GM12878 (cell line): ENCODE measurements around the gene SPDL1. TPM values are rescaled to one million over a fixed set of nuclear protein-coding genes. Genes with fewer than 3 reads are reported as not detected.

Source experiments
- CEBPB ChIP-seq, 2 experiments: fragments of 150-350 bp in 1 of 2; IDR thresholded peaks; 2 replicates each; pipeline ENCODE4 v1.6.1; 2012 to 2014; ENCODE audit warnings: low read depth in 2 of 2, low read length in 2 of 2, borderline replicate concordance in 1 of 2, inconsistent platforms in 1 of 2
- CREM ChIP-seq: IDR thresholded peaks from 2 replicates; pipeline ENCODE4 v1.6.1; 2014; ENCODE audit warnings: antibody characterized with exemption, low read depth
- DPF2 ChIP-seq: fragments of 450-650 bp; IDR thresholded peaks from 2 replicates; pipeline ENCODE4 v1.6.1; 2017; ENCODE audit warnings: mild to moderate bottlenecking
- EGR1 ChIP-seq, 2 experiments: IDR thresholded peaks; 1 replicate in 1 of 2; 2 replicates in 1 of 2; pipeline ENCODE4 v1.6.1; 2011 to 2012; ENCODE audit warnings: low read depth in 2 of 2, low read length in 2 of 2, borderline replicate concordance in 1 of 2, mild to moderate bottlenecking in 1 of 2, moderate library complexity in 1 of 2
- NR2C1 ChIP-seq: fragments of 450-650 bp; IDR thresholded peaks from 2 replicates; pipeline ENCODE4 v1.6.1; 2017; ENCODE audit warnings: antibody characterized with exemption, mild to moderate bottlenecking, moderate library complexity
- RCOR1 ChIP-seq: conservative IDR thresholded peaks from 2 replicates; pipeline ENCODE4 v1.6.1; 2012; ENCODE audit warnings: low read depth, low read length, improper control_type of control experiment
- SIN3A ChIP-seq: IDR thresholded peaks from 2 replicates; pipeline ENCODE4 v1.6.1; 2012; ENCODE audit warnings: low read depth, low read length, improper control_type of control experiment
- YY1 ChIP-seq: IDR thresholded peaks from 2 replicates; pipeline ENCODE4 v1.6.1; 2011; ENCODE audit warnings: low read depth, mild to moderate bottlenecking, low read length
- ZBED1 ChIP-seq: IDR thresholded peaks from 2 replicates; pipeline ENCODE4 v1.6.1; 2016; ENCODE audit warnings: borderline replicate concordance
- ZSCAN29 ChIP-seq: fragments of 450-650 bp; IDR thresholded peaks from 2 replicates; pipeline ENCODE4 v1.6.1; 2017; ENCODE audit warnings: mild to moderate bottlenecking, moderate library complexity
- polyA plus RNA-seq, 11 experiments: library from polyadenylated mRNA; depleted of rRNA in 4 of 11; unstranded in 6 of 11; stranded (reverse) in 5 of 11; fragments of >200 nt; fragmentation: Nextera tagmentation in 4 of 11; fragmentation: Illumina TruSeq in 1 of 11; extraction: Ambion mirVana in 4 of 11; extraction: Trizol in 1 of 11; gene quantifications; 1 replicate in 1 of 11; 2 replicates in 10 of 11; pipeline versions ENCODE4 v1.2.1 to v1.2.3, GENCODE V29; 2011 to 2016; ENCODE audit warnings: inconsistent platforms in 2 of 11, missing spikeins in 2 of 11, low read depth in 1 of 11
- total RNA-seq, 4 experiments: library from RNA; depleted of rRNA in 3 of 4; stranded (reverse); fragments of >200 nt in 3 of 4; fragmentation: Illumina TruSeq in 1 of 4; extraction: Trizol in 1 of 4; gene quantifications; 2 replicates each; pipeline versions ENCODE4 v1.2.1 to v1.2.3, GENCODE V29; 2013 to 2021
- TF ChIP-seq, protein P1 (sequence below): fragments of 450-650 bp; IDR thresholded peaks from 2 replicates; pipeline ENCODE4 v1.6.1; 2017; ENCODE audit warnings: mild to moderate bottlenecking, moderate library complexity
- TF ChIP-seq, protein P2 (sequence below): fragments of 150-350 bp; IDR thresholded peaks from 2 replicates; pipeline ENCODE4 v1.6.1; 2016; ENCODE audit warnings: low read depth, low read length
- TF ChIP-seq, protein P3 (sequence below): fragments of 150-350 bp; IDR thresholded peaks from 2 replicates; pipeline ENCODE4 v1.6.1; 2014; ENCODE audit warnings: mild to moderate bottlenecking, low read depth, low read length
- TF ChIP-seq, protein P4 (sequence below): fragments of 450-650 bp; formaldehyde crosslinking; IDR thresholded peaks from 2 replicates; pipeline ENCODE4 v1.4.0; 2020; ENCODE audit warnings: mild to moderate bottlenecking, moderate library complexity
- TF ChIP-seq, protein P5 (sequence below): fragments of 450-650 bp; conservative IDR thresholded peaks from 2 replicates; pipeline ENCODE4 v1.6.1; 2017; ENCODE audit warnings: mild to moderate bottlenecking, moderate library complexity

The SPDL1 gene
- total and polyA plus RNA-seq, 10 of the 15 experiments (the other 5 are each of a cell fraction or from before 2014, with no cell fraction given) = 34.2 to 69.9 (median 46.0) TPM

DNA sequence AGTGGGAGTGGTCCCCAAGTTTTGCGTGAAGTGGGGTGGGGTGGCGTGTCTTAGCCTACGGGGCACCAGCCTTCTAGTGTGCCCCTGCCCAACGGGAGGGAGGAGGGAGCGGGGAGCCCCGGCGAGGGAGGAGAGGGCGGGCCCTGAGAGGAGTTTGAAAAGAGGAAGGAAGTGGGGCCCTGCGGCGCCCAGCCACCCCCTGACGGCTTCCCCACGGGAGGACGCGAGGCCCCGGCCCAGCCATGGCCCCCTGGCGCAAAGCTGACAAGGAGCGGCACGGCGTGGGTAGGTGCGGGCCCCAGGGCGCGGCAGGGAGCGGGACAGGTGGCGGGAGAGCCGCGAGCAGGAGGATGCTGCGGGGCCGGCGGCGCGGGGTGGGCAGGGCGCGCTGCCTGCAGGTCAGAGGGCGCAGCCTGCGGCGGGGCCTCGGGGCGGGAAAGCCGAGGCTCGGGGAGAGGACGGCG is 53.5 kb downstream of the SPDL1 start, which contains the start of gene DOCK2 (continued):
- TF ChIP-seq, protein P1, sequence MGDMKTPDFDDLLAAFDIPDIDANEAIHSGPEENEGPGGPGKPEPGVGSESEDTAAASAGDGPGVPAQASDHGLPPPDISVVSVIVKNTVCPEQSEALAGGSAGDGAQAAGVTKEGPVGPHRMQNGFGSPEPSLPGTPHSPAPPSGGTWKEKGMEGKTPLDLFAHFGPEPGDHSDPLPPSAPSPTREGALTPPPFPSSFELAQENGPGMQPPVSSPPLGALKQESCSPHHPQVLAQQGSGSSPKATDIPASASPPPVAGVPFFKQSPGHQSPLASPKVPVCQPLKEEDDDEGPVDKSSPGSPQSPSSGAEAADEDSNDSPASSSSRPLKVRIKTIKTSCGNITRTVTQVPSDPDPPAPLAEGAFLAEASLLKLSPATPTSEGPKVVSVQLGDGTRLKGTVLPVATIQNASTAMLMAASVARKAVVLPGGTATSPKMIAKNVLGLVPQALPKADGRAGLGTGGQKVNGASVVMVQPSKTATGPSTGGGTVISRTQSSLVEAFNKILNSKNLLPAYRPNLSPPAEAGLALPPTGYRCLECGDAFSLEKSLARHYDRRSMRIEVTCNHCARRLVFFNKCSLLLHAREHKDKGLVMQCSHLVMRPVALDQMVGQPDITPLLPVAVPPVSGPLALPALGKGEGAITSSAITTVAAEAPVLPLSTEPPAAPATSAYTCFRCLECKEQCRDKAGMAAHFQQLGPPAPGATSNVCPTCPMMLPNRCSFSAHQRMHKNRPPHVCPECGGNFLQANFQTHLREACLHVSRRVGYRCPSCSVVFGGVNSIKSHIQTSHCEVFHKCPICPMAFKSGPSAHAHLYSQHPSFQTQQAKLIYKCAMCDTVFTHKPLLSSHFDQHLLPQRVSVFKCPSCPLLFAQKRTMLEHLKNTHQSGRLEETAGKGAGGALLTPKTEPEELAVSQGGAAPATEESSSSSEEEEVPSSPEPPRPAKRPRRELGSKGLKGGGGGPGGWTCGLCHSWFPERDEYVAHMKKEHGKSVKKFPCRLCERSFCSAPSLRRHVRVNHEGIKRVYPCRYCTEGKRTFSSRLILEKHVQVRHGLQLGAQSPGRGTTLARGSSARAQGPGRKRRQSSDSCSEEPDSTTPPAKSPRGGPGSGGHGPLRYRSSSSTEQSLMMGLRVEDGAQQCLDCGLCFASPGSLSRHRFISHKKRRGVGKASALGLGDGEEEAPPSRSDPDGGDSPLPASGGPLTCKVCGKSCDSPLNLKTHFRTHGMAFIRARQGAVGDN = peak; percentile 53; the same call in 1 of the 2 replicates
- TF ChIP-seq SIN3A = peak; percentile 84
- TF ChIP-seq CEBPB (IDR thresholded peaks at IDR 0.05; ENCODE audit: borderline replicate concordance in 1 of 2, low read depth in 2 of 2, low read length in 2 of 2) = no peak
- peak; percentile 73 for TF ChIP-seq NR2C1
- TF ChIP-seq ZSCAN29 = no peak
- TF ChIP-seq RCOR1 = no peak
- peak; percentile 65 for TF ChIP-seq YY1
- TF ChIP-seq, protein P2, sequence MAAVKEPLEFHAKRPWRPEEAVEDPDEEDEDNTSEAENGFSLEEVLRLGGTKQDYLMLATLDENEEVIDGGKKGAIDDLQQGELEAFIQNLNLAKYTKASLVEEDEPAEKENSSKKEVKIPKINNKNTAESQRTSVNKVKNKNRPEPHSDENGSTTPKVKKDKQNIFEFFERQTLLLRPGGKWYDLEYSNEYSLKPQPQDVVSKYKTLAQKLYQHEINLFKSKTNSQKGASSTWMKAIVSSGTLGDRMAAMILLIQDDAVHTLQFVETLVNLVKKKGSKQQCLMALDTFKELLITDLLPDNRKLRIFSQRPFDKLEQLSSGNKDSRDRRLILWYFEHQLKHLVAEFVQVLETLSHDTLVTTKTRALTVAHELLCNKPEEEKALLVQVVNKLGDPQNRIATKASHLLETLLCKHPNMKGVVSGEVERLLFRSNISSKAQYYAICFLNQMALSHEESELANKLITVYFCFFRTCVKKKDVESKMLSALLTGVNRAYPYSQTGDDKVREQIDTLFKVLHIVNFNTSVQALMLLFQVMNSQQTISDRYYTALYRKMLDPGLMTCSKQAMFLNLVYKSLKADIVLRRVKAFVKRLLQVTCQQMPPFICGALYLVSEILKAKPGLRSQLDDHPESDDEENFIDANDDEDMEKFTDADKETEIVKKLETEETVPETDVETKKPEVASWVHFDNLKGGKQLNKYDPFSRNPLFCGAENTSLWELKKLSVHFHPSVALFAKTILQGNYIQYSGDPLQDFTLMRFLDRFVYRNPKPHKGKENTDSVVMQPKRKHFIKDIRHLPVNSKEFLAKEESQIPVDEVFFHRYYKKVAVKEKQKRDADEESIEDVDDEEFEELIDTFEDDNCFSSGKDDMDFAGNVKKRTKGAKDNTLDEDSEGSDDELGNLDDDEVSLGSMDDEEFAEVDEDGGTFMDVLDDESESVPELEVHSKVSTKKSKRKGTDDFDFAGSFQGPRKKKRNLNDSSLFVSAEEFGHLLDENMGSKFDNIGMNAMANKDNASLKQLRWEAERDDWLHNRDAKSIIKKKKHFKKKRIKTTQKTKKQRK = no peak
- TF ChIP-seq, protein P3, sequence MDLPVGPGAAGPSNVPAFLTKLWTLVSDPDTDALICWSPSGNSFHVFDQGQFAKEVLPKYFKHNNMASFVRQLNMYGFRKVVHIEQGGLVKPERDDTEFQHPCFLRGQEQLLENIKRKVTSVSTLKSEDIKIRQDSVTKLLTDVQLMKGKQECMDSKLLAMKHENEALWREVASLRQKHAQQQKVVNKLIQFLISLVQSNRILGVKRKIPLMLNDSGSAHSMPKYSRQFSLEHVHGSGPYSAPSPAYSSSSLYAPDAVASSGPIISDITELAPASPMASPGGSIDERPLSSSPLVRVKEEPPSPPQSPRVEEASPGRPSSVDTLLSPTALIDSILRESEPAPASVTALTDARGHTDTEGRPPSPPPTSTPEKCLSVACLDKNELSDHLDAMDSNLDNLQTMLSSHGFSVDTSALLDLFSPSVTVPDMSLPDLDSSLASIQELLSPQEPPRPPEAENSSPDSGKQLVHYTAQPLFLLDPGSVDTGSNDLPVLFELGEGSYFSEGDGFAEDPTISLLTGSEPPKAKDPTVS = no peak
- peak; percentile 91 for TF ChIP-seq DPF2
- peak; percentile 49; the same call in 1 of the 2 replicates for TF ChIP-seq ZBED1
- peak in 1 of 2 experiments; percentile 53; a peak in 1 of 3 replicates for TF ChIP-seq EGR1 (IDR thresholded peaks at IDR 0.05; ENCODE audit: borderline replicate concordance in 1 of 2, low read depth in 2 of 2, low read length in 2 of 2)
- TF ChIP-seq, protein P4, sequence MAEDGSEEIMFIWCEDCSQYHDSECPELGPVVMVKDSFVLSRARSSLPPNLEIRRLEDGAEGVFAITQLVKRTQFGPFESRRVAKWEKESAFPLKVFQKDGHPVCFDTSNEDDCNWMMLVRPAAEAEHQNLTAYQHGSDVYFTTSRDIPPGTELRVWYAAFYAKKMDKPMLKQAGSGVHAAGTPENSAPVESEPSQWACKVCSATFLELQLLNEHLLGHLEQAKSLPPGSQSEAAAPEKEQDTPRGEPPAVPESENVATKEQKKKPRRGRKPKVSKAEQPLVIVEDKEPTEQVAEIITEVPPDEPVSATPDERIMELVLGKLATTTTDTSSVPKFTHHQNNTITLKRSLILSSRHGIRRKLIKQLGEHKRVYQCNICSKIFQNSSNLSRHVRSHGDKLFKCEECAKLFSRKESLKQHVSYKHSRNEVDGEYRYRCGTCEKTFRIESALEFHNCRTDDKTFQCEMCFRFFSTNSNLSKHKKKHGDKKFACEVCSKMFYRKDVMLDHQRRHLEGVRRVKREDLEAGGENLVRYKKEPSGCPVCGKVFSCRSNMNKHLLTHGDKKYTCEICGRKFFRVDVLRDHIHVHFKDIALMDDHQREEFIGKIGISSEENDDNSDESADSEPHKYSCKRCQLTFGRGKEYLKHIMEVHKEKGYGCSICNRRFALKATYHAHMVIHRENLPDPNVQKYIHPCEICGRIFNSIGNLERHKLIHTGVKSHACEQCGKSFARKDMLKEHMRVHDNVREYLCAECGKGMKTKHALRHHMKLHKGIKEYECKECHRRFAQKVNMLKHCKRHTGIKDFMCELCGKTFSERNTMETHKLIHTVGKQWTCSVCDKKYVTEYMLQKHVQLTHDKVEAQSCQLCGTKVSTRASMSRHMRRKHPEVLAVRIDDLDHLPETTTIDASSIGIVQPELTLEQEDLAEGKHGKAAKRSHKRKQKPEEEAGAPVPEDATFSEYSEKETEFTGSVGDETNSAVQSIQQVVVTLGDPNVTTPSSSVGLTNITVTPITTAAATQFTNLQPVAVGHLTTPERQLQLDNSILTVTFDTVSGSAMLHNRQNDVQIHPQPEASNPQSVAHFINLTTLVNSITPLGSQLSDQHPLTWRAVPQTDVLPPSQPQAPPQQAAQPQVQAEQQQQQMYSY (CRISPR knock-in tag) = no peak
- TF ChIP-seq CREM = no peak
- TF ChIP-seq, protein P5, sequence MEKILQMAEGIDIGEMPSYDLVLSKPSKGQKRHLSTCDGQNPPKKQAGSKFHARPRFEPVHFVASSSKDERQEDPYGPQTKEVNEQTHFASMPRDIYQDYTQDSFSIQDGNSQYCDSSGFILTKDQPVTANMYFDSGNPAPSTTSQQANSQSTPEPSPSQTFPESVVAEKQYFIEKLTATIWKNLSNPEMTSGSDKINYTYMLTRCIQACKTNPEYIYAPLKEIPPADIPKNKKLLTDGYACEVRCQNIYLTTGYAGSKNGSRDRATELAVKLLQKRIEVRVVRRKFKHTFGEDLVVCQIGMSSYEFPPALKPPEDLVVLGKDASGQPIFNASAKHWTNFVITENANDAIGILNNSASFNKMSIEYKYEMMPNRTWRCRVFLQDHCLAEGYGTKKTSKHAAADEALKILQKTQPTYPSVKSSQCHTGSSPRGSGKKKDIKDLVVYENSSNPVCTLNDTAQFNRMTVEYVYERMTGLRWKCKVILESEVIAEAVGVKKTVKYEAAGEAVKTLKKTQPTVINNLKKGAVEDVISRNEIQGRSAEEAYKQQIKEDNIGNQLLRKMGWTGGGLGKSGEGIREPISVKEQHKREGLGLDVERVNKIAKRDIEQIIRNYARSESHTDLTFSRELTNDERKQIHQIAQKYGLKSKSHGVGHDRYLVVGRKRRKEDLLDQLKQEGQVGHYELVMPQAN = peak; percentile 73
